Inflammatory macrophage treated with lipopolysaccharide for 1 hour (primary cell): ENCODE data around the gene ZNF467.

Experiments
- DNase-seq, 2 donors: peaks; one replicate each; pipeline ENCODE4 v3.0.0-alpha.2; 2020 to 2022

The ZNF467 gene

DNA sequence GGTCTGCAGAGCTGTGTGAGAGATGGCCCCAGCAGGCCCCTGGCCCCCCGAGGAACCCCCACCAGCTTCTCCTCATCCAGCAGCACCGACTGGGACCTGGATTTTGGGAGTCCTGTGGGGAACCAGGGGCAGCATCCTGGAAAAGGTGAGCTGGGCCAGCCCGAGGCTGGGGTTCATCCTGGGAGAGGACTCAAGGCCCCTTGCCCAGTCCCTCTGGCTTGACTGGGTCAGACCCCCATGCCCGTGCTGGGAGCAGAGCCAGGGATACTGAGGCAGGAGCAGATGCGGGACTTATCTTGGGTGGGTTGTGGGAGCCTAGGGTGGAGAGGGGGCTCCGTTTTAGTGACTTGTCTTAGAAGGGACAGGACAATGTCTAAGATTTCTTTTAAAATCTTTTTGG, 47.5 kb downstream of the ZNF467 start:
- no peak for DNase-seq

DNA sequence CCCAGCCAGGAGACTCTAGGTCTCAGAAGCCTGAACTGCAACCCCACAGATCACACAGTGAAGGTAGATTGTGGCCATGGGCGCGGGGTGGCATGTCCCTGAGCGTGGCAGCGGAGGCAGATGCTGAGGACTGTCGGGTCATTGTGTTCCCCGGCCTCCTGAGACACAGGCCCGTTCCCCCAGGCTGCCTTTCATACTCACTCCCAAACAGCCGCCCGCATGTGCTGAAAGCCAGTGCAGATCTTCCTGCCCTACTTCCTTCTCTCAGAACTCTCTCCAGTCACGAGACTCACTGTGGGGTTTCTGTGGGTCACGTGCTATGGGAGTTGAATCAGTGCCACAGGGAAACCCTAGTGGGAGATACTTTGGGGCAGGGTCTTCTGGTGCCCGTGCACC, 48.0 kb downstream of the ZNF467 start:
- DNase-seq, result peak; percentile 44 to 52

DNA sequence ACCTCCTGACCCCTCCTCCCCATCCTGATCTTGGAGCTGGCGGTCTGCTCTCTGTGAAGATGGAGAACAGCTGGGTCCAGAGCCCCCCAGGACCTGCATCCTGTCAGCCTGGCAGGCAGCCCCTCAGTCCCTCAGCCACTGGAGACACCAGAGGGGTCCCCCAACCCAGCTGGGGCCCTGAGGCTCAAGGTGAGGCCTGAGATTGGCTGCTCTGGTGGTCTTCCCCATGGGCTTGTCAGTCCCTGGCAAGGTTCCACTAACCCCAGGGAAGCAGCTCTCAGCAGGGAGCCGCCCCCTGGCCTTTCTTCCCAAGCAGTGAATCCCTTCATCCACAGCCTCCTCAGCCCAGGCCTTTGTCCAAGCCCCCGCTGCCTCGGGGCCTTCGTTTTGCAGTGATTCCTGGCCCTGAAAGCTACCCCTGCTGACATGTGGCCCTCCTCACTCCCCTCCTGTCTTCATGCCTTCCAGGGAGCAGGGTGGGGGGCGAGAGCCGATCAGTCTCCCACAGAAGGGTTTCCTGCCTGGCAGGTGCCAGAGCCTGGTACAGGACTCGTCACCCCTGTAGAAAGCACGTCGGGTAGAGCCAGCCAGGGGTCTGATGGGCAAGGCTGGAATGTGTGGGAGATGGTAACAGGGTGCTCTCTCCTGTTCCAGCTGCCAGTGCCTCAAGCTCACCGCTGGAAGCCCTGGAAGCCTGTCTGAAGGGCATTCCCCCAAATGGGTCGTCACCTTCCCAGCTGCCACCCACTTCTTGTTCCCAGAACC, 48.5 kb downstream of the ZNF467 start:
- DNase-seq, result no peak

DNA sequence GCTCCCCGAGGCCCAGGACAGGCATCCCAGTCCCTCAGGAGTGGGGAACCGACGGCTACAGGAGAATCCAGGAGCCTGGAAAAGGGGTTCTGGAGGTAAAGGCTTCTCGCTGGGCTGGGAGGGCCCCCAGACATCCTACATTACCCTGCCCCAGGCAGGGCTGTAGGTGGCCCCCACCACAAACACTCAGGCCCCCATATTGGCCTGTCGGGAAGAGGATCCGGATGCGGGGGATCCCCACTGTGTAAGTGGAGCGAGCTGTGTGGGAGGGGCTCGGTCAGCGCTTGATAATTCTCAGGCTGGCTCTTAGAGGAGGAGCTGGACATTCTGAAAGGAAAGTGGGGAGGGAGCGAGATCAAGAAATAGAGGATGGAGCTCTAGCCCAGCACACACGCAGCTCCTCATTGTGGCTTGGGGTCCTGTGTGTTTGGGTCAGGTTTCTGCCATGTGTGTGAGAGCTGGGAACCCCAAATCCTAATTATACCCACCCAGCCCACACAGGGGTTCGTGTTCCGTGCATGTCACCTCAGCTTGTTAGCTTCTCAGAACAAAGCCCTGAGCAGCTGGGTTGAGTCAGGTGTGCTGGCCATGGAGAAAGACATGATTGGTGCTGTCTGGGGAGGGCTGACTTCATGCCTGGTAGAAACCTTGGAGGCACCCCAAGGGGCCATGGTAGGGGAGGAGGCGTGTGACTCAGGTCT, 49.4 kb downstream of the ZNF467 start:
- no peak for DNase-seq

DNA sequence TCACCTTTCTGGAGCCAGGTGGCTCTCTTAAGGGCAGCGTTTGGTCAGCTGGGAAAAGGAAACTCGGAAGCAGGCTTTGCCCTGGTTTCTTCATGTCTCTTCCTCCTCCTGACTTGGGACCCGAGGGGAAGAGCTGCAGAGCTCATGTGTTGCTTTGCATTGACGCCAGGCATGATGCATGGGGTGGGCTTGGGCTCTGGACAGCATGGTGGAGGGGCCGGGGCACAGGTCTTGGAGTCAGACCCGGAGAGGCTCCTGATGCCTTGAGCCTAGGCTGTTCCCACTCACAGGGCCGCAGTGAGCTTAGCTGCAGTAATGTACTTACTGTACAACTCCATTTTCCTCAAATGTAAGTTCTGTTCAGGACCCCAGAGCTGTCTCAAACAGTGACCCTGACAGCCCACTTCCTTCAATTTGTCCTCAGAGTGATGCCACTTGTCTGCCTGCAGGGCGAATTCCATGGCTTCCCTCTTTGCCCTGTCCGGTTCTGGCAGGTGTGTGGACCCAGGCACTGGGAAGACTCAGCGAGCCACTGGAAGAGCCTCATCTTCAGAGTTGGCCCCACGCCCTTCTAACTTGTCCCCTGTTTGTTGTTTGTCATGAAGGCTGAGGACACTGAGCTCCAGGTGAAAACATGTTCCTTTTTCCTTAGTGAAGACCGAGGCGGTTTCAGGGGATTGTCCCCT, 50.2 kb downstream of the ZNF467 start:
- no peak for DNase-seq

DNA sequence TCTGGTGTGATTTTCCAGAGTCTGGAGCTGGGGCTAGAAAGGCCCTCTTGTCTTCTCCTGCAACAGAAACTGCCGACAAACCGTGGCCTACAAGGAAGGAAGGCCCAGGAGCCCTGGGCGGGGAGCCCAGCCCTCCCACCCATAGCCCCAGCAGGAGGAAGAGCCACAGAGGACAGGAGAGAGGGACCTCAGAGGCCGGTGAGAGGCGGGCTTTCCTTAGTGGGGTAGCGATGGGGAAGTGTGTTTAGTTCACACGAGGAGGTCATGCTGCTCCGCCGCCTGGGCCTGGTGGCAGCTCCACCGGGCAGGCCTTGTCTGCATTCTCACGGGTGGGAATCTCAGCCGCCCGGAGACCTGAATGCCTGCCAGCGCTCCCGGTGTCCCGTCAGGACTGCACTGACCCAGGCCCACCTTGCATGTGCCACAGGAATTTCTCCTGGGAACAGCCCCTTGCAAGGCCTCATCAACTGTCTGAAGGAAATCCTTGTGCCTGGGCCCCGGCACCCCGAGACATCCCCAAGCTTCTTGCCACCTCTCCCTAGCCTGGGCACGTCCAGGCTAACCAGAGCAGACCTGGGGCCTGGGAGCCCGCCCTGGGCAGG, 50.9 kb downstream of the ZNF467 start:
- peak; percentile 12 to 30 for DNase-seq

DNA sequence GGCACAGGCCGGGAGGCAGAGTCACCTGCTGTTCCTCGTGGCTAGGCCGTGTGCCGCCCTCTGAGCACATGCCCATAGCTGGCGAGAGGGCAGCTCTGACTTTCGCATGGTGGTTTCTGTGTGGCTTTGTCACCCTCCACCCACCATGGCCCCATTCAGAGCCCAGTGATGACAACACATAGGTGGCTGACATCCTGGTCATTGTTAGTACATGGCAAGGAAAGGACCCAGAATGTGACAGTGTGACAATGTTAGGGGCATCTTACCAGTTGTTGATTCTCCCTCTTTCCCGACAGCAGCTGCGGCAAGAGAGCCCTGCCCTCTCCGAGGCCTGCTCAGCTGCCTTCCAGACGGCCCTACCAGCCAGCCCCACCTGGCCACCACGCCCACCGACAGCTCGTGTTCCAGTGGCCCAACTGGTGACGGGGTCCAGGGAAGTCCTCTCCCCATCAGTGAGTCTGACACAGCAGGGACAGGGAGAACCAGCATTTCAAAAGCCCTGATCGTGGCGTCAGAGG, 52.2 kb downstream of the ZNF467 start:
- no peak for DNase-seq

DNA sequence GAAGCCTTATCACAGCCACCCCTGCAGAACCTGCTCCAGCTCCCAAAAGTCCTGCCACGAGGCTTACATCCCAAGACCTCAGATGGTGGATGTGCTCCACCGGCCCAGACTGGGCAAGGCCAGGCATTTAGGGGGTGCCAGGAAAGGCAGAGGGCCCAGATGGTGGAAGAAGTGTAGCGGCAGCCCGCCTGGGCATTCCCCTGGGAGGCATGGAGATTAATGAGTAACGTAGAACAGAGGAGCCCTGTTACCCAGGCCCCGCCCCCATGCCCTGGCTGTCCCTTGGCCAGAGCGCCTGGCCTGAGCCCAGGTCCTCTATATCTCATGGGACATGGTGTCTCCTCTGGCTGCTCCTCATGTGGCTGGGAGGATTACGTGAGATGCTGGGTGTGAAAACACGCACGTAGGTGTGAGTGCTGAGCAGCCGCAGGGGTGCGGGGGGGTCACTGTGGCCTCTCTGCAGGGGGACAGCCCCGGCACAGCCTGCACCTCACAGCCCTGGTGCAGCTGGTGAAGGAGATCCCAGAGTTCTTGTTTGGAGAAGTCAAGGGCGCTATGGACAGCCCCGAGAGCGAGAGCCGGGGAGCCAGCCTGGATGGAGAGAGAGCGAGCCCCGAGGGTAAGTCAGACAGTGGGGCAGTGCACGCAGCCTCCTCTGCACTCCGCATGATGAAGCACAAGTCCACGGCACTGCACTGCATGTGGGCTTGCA, 52.9 kb downstream of the ZNF467 start:
- no peak for DNase-seq

DNA sequence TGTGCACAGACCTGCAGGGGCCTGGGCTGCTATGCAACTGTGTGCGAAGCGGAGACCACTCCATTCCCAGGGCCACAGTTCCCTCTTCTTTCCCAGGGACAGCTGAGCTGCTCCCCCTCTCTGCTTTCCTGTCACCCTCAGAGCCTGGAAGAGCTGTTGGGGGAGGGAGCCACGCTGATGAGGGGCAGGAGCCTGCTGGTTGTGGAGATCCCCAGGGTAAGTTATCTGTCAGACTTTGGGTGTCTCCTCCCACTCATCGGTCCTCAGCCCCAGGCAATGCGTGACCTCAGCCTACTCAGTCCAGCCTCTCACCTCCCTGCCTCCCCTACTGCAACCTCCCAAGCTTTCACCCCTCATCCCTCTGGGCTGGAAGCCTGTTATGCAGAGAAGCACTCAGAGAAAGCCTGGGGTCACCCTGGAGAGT, 53.5 kb downstream of the ZNF467 start:
- peak in 1 of 2 donors; percentile 24 for DNase-seq

DNA sequence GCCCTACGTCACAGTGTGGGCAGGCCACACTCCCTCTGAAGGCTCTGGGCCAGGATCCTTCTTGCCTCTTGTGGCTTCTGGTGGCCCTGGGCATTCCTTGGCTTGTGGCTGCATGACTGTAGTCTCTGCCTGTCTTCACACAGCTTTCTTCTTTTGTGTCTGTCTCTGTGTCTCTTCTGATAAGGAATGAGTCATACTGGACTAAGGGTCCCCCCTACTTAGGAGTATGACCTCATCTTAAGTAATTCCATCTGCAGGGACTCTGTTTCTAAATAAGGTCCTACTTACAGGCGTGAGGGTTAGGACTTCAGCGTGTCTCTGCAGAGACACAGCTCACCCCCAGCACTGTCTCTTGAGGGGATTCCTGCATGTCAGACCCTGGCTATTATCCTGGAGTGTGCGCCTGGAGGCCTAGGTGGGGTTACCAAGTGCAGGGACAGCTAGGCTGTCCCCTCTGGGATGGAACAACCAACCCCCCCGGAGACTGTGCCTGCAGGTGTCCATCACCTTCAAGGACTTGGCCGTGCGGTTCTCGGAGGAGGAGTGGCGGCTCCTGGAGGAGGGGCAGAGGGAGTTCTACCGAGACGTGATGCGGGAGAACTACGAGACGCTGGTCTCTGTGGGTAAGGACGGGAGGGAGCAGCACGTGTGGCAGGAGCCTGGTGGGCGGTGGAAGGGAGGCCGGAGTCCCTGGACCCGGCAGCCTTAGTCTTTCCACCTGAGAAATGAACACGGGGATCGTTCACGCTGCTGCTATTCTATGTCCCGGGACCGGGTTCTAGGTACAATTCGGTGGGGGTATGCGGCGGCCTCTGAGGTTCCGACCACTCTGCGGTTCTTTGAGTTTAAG, 54.1 kb downstream of the ZNF467 start:
- DNase-seq, result no peak

DNA sequence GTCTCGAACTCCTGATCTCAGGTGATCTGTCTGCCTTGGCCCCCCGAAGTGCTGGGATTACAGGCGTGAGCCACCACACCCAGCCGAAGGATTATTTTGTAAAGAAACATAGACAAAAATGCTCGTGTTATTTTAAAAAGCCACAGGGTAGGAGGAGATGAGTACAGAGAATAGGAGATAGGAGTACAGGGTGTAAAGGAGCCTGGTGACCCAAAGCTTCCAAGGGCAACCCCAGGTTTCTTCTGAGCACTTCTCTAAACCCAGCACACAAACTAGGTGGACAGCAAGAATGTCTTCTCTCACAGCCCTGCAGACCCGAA, 54.7 kb downstream of the ZNF467 start:
- DNase-seq, result no peak

DNA sequence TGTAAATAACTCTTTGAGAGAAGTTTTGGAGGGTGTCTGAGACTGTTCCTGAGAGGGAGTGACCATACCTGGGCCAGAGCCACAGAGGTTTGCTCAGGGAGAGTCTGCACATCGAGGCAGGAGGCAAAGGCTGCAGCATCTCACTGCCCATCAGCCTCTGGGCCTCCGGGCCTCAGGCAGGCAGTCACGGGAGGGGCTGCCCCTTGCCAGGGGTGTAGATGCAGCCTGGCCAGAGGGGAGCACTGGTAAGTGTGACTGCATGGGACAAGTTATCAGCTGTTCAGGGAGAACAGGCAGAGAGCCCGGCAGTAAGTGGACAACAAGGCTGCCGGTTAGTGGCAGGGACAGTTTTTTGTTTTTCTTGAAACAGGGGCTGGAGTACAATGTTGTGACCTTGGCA, 55.9 kb downstream of the ZNF467 start:
- no peak for DNase-seq

DNA sequence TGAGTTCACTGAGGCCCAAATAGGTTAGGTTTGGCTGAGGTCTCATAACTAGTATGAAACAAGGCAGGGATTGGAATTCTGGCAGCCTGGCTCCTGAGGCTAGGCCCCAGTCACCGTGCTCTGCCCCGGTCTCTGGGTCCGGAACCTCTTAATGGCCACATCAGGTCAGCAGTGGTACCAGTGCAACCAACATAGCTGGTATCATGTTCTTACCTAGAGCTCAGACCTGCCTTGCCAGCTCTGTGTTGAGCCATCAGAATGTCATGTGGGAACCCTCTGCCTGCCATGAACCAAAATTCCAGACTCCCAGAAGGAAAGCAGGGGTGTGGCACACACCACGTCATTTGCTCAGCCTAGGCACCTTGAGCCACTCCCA, 56.5 kb downstream of the ZNF467 start:
- DNase-seq, result no peak

DNA sequence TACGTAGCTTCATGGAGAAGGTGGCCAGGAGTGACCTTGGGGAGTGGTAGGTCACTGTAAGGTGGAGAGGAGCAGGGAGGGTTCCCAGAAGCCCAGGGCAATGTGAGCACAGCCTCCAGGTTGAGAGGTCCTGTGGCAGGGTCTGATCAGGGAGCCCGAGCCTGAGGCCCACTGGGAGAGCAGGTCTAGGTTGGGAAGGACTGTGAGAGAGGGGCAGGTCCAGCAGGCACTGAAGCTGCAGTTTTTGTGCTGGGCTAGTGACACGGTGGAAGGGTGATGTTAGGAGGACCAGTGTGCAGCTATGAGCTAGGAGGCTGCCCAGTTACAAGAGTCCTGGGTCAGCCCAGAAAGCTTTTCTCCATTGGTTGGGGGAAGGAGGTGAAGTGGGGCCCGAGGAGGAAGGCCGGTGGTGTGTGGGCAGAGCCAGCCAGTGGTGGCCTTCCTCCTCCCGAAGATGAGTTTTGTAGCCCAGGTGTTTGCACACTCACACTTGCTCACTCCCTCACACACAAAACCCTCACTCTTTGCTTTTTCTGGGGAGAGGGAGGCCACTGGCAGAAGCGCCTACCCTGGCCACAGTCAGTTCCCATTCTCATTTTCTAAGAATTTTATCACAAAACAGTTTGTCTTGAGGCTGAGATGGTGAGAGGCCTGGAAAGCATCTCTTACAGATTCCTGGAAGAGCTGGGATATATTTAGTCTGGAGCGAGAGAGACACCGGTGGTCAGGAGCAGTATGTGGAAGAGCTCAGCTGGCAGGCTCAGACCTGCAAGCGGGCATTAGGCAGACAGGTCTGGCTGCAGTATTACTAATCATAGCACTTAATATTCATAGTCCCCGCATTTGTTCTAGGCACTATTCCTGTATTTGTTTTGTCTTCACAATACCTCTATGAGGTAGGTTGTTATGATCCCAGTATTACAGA, 57.1 kb downstream of the ZNF467 start:
- DNase-seq, result no peak

DNA sequence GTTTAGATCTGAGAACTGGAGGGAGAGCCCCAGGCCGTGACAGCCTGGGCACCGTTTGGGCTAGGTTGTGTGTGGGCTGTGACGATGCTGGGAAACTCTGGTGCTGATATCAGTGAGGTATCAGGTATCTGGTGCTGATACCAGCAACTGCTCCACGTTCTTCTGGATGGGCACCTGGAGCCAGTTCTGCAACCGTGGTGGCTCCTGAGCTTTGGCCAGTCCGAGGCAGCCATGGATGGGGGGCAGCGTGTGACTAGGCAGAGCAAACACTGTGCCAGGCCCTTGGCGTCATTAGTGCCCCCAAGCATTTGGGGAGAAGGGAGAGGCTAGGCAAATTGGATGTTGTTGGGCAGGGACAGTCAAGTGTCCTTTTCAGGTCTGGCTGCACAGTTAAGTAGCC, 57.9 kb downstream of the ZNF467 start:
- no peak for DNase-seq

DNA sequence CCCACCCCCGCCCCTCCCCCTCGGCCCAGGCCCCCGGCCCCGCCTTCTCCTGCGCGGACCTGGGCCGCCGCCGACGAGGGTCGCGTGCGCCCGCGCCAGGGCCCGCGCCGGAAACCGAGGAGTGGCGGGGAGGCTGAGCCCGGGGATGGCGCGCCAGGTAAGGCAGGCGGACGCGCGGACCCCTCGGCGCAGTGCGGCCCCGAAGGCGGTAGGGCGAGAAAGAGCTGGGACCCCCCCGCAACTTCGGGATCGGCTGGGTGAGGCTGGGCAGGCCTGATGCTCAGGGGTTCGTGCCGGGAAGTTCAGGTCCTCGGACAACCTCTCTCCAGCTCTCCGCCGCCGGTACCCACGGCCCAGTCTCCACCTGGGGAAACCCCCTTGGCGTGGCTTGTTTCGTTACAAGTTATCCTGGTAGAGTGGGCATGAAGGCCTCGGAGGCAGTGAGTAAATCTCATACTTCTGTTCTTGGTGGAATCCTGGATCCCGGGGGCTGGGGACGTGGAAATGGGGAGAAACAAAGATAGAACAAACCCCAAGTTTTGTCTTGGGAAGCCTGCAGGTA, 58.4 kb downstream of the ZNF467 start:
- no peak for DNase-seq
